Caco-2 (cell line): ENCODE data around the gene CCDC97. TPM values are rescaled to one million over a fixed set of nuclear protein-coding genes. Genes with fewer than 3 reads are reported as not detected.
A peak's percentile ranks its signal among the peaks of the same experiment; 100 is the strongest.

Experiments
- BruUV-seq: library from RNA; stranded (reverse); fragments of 400-500 nt; replicated peaks from 2 replicates; lab custom pipeline; 2021; lab: Mats Ljungman, UMichigan
- CTCF ChIA-PET: fragments of 300-600 bp; sonication (Branson Sonifier 250); formaldehyde crosslinking; loops from one replicate; lab custom pipeline; 2022; ENCODE audit warnings: antibody characterized with exemption; lab: Charles Lee
- POLR2A ChIA-PET: fragments of 300-600 bp; sonication (Branson Sonifier 250); formaldehyde crosslinking; loops from one replicate; lab custom pipeline; 2022; ENCODE audit warnings: antibody characterized with exemption; lab: Charles Lee
- DNase-seq, 2 experiments: peaks; one replicate each; pipeline versions ENCODE4 v3.0.0 to v3.0.0-alpha.2; 2020 to 2022
- H3K27me3 ChIP-seq: replicated peaks from 2 replicates; pipeline ENCODE4 v1.6.0; 2011; ENCODE audit warnings: low read length; ENCODE audit not compliant: control insufficient read depth, insufficient read depth
- H3K36me3 ChIP-seq: 2 replicates; pipeline ENCODE4 v1.5.1; 2011; ENCODE audit warnings: low read length; ENCODE audit not compliant: control insufficient read depth, insufficient read depth
- H3K4me1 ChIP-seq: fragments of 250-450 bp; sonication (Bioruptor Pico); 2 replicates; pipeline ENCODE4 v1.5.1; 2020; ENCODE audit warnings: mild to moderate bottlenecking
- H3K4me3 ChIP-seq: 2 replicates; pipeline ENCODE4 v1.5.1; 2011; ENCODE audit warnings: low read depth, mild to moderate bottlenecking, control low read depth, low read length
- H3K9me3 ChIP-seq: fragments of 250-450 bp; sonication (Bioruptor Pico); 2 replicates; pipeline ENCODE4 v1.5.1; 2020; ENCODE audit warnings: mild to moderate bottlenecking, moderate library complexity
- H3K27ac Mint-ChIP-seq: one replicate; pipeline ENCODE4 v1.8.0; 2022; ENCODE audit warnings: mixed read lengths; ENCODE audit not compliant: unreplicated experiment
- H3K27me3 Mint-ChIP-seq: one replicate; pipeline ENCODE4 v1.8.0; 2022; ENCODE audit warnings: mixed read lengths; ENCODE audit not compliant: insufficient read depth, unreplicated experiment
- H3K36me3 Mint-ChIP-seq: one replicate; pipeline ENCODE4 v1.8.0; 2022; ENCODE audit warnings: mild to moderate bottlenecking, mixed read lengths; ENCODE audit not compliant: insufficient read depth, unreplicated experiment
- H3K4me1 Mint-ChIP-seq: one replicate; pipeline ENCODE4 v1.8.0; 2022; ENCODE audit warnings: low read depth, mixed read lengths; ENCODE audit not compliant: unreplicated experiment
- H3K4me3 Mint-ChIP-seq: one replicate; pipeline ENCODE4 v1.8.0; 2022; ENCODE audit warnings: mild to moderate bottlenecking, moderate library complexity, mixed read lengths; ENCODE audit not compliant: unreplicated experiment
- H3K9me3 Mint-ChIP-seq: one replicate; pipeline ENCODE4 v1.8.0; 2022; ENCODE audit warnings: mixed read lengths; ENCODE audit not compliant: unreplicated experiment
- CTCF ChIP-seq, 2 experiments: fragments of 200-600 bp in 1 of 2; IDR thresholded peaks; 1 replicate in 1 of 2; 2 replicates in 1 of 2; pipeline versions ENCODE4 v1.5.1 to v1.8.0; 2011 to 2022; ENCODE audit warnings: antibody characterized with exemption in 1 of 2, control low read depth in 1 of 2, inconsistent platforms in 1 of 2, low read depth in 1 of 2, low read length in 1 of 2, mild to moderate bottlenecking in 1 of 2, moderate library complexity in 1 of 2; ENCODE audit not compliant: insufficient read depth in 1 of 2, severe bottlenecking in 1 of 2, unreplicated experiment in 1 of 2
- intact Hi-C: fragments of 100-400 bp; cut with micrococcal nuclease; formaldehyde crosslinking; loops from one replicate; pipeline ENCODE4 v1.10.0; 2022; ENCODE audit not compliant: unreplicated experiment
- total RNA-seq: library from RNA; stranded (reverse); gene quantifications from 2 replicates; pipeline ENCODE4 v1.2.3, GENCODE V29; 2022

The CCDC97 gene
- total RNA-seq, 1 experiment from 2014 or later = 47.1 TPM

DNA sequence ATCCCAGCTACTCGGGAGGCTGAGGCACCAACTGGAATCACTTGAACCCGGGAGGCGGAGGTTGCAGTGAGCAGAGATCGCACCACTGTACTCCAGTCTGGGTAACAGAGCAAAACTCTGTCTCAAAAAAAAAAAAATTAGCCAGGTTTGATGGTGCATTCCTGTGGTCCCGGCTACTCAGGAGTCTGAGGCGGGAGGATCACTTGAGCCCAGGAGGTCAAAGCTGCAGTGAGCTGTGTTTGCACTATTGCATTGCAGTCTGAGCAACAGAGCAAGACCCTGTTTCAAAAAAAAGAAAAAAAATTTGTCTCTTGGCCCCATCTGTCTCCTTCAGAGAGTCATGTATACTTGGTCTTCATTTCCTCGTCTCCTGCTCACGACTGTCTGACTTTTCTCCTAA is 1.6 kb downstream of the CCDC97 start:
- Mint-ChIP-seq H3K36me3 (peaks cover 68% of the 10 kb centered on the region), H3K27ac (peak overlapping the region; percentile 95), H3K4me3 (peak overlapping the region; percentile 92), H3K27me3 (no peaks in the 10 kb centered on the region), H3K9me3 (no peaks in the 10 kb centered on the region), H3K4me1 (peaks cover 7% of the 10 kb centered on the region)
- TF ChIP-seq CTCF (IDR thresholded peaks at IDR 0.05; ENCODE audit: insufficient read depth in 1 of 2, low read depth in 1 of 2, low read length in 1 of 2, severe bottlenecking in 1 of 2, unreplicated experiment in 1 of 2) = no peak
- ChIA-PET CTCF (interaction anchor here (0.7 kb wide), 1 partner anchor 47 kb away, joined by 4 read pairs; the partner anchor contains the start of gene HNRNPUL1), POLR2A (interaction anchor here (0.6 kb wide), 1 partner anchor 14 kb away, joined by 3 read pairs; no protein-coding TSS in a partner anchor)
- no peaks in the 10 kb centered on the region for H3K9me3 ChIP-seq
- peaks cover 17% of the 10 kb centered on the region for H3K4me1 ChIP-seq
- H3K36me3 ChIP-seq = peaks cover 5% of the 10 kb centered on the region
- H3K4me3 ChIP-seq = no peak overlapping the region
- DNase-seq = no peak
- BruUV-seq = no TSS peak
- no peaks in the 10 kb centered on the region for H3K27me3 ChIP-seq
- intact Hi-C loops = no loop called here

DNA sequence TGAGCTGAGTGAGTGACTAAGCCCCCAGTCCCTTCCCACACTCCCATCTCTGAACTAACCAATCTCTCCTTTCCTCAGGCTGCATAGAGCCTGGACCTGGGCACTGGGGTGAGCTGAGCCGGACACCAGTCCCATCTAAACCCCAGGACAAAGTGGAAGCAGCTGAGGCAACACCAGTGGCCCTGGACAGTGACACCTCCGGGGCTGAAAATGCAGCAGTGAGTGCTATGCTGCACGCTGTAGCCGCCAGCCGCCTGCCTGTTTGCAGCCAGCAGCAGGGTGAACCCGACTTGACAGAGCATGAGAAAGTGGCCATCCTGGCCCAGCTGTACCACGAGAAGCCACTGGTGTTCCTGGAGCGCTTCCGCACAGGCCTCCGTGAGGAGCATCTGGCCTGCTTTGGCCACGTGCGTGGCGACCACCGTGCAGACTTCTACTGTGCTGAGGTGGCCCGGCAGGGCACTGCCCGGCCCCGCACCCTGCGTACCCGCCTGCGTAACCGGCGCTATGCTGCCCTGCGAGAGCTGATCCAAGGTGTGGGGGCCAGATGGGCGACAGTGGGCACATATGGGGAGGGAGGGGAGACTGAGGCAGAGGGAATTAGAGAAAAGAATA is 6.4 kb downstream of the CCDC97 start:
- CTCF ChIA-PET = no interaction called here
- no peak for DNase-seq
- no peak for TF ChIP-seq CTCF (IDR thresholded peaks at IDR 0.05; ENCODE audit: insufficient read depth in 1 of 2, low read depth in 1 of 2, low read length in 1 of 2, severe bottlenecking in 1 of 2, unreplicated experiment in 1 of 2)
- Histone ChIP-seq H3K9me3 (no peaks in the 10 kb centered on the region), H3K4me1 (peaks cover 5% of the 10 kb centered on the region; the same call in 1 of the 2 replicates), H3K27me3 (no peaks in the 10 kb centered on the region), H3K4me3 (no peak overlapping the region), H3K36me3 (peaks cover 8% of the 10 kb centered on the region)
- intact Hi-C loops = no loop called here
- no peaks in the 10 kb centered on the region for H3K4me1 Mint-ChIP-seq
- no peak overlapping the region for H3K4me3 Mint-ChIP-seq
- peaks cover 59% of the 10 kb centered on the region for H3K36me3 Mint-ChIP-seq
- no peak overlapping the region for H3K27ac Mint-ChIP-seq
- no peaks in the 10 kb centered on the region for H3K9me3 Mint-ChIP-seq
- POLR2A ChIA-PET = no interaction called here
- H3K27me3 Mint-ChIP-seq = no peaks in the 10 kb centered on the region
- no TSS peak for BruUV-seq

- Histone ChIP-seq H3K27me3 (no peaks in the 10 kb centered on the region), H3K36me3 (peaks cover 7% of the 10 kb centered on the region), H3K4me1 (peaks cover 19% of the 10 kb centered on the region), H3K4me3 (no peak overlapping the region), H3K9me3 (no peaks in the 10 kb centered on the region)
- Mint-ChIP-seq H3K9me3 (no peaks in the 10 kb centered on the region), H3K27me3 (no peaks in the 10 kb centered on the region), H3K4me3 (no peak overlapping the region), H3K27ac (no peak overlapping the region), H3K36me3 (peaks cover 58% of the 10 kb centered on the region), H3K4me1 (peaks cover 11% of the 10 kb centered on the region)
- TF ChIP-seq CTCF (IDR thresholded peaks at IDR 0.05; ENCODE audit: insufficient read depth in 1 of 2, low read depth in 1 of 2, low read length in 1 of 2, severe bottlenecking in 1 of 2, unreplicated experiment in 1 of 2) = no peak
- ChIA-PET CTCF (no interaction called here), POLR2A (no interaction called here)
- intact Hi-C loops = no loop called here
- no TSS peak for BruUV-seq
- no peak for DNase-seq
Observed at GRCh38 chr19:41318696-41319499, 8.9 kb downstream of the CCDC97 start.
